Measurements from ENCODE around the gene RAPGEF2. TPM values are rescaled to one million over a fixed set of nuclear protein-coding genes. Genes with fewer than 3 reads are reported as not detected.

RAPGEF2 gene
- total and polyA plus RNA-seq, 2 of the 8 experiments (the other 6 are each of a cell fraction or from before 2014, with no cell fraction given): 24.4 to 48.6 TPM

DNA sequence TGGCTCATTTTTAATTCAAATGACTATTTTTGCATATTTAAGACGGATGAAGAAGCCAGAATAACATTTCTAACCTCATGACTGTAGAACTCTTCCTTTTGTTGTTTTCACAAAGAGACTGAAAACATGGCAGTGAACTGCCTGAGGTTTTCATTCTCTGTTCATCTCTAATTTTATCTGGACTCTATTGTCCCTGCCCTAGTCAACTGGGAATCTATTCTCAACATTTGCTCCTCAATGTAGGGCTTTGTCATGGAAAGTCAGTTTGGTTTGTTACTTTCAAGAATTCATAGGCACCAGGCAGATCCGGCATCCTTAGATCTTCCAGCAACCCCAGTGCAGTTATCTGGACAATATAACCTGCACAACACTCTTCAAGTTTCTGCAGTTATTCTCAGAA is 277.0 kb downstream of the RAPGEF2 start (continued):
- TF ChIP-seq, protein P1, sequence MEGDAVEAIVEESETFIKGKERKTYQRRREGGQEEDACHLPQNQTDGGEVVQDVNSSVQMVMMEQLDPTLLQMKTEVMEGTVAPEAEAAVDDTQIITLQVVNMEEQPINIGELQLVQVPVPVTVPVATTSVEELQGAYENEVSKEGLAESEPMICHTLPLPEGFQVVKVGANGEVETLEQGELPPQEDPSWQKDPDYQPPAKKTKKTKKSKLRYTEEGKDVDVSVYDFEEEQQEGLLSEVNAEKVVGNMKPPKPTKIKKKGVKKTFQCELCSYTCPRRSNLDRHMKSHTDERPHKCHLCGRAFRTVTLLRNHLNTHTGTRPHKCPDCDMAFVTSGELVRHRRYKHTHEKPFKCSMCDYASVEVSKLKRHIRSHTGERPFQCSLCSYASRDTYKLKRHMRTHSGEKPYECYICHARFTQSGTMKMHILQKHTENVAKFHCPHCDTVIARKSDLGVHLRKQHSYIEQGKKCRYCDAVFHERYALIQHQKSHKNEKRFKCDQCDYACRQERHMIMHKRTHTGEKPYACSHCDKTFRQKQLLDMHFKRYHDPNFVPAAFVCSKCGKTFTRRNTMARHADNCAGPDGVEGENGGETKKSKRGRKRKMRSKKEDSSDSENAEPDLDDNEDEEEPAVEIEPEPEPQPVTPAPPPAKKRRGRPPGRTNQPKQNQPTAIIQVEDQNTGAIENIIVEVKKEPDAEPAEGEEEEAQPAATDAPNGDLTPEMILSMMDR (IDR thresholded peaks at IDR 0.05; ENCODE audit: control extremely low read depth in 1 of 3, insufficient read depth in 1 of 3, low read depth in 1 of 3, low read length in 3 of 3): no peak
- TF ChIP-seq EZH2 (IDR thresholded peaks at IDR 0.05; ENCODE audit: low read depth, low read length, severe bottlenecking) (no peak), JUND (IDR thresholded peaks at IDR 0.05; ENCODE audit: low read length) (no peak), KDM4A (IDR thresholded peaks at IDR 0.05; ENCODE audit: low read depth, low read length, severe bottlenecking) (no peak)

Measured in H1 (cell line).